Measurements from ENCODE around the gene RNF144B.
A peak's percentile ranks its signal among the peaks of the same experiment; 100 is the strongest.
"Not testable (repeated sequence)": the region's sequence is repeated elsewhere in the genome, so short reads cannot be mapped to it uniquely, and the experiment has no call there.

Gene RNF144B

GRCh38 chr6:18451756-18452155 is 64.6 kb downstream of the RNF144B start:
- no peak for DNase-seq

DNA sequence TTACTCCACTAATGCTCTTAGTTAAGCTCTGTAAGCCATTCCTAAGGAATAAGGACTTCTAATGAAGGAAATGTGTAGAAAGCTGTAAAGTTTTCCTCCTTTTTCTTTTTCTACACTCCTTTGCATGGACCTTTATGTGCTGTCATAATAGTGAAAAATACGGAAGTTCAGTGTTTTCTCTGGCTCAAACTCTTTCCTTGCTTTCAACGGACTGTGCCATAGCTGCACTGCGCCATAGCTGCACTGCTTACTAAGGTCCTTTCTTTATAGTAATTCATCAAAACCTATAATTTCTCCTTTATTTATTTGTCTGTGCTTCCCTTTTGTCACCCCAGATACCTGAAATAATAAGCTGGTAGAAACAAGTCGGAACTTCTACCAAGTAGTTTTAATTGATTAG is 67.3 kb downstream of the RNF144B start:
- DNase-seq, result no peak

- DNase-seq, result no peak
Measured at GRCh38 chr6:18457065-18457737, 70.1 kb downstream of the RNF144B start.

DNA sequence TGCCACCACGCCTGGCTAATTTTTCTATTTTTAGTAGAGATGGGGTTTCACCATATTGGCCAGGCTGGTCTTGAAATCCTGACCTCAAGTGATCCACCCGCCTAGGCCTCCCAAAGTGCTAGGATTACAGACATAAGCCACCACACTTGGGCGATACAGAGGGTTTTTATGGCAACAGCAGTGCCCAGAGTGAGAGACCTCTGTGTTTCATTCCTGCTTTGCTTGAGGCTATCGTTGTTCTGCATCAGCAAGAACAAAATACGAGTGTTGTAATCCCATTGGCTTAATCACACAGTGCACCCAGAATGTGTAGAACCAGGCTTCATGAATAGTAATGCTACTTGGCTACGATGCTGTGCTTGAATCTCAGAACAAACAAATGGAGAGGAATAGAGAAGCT is 70.9 kb downstream of the RNF144B start:
- not testable (repeated sequence) for DNase-seq

GRCh38 chr6:18463429-18463828 is 76.3 kb downstream of the RNF144B start:
- DNase-seq, result no peak

DNA sequence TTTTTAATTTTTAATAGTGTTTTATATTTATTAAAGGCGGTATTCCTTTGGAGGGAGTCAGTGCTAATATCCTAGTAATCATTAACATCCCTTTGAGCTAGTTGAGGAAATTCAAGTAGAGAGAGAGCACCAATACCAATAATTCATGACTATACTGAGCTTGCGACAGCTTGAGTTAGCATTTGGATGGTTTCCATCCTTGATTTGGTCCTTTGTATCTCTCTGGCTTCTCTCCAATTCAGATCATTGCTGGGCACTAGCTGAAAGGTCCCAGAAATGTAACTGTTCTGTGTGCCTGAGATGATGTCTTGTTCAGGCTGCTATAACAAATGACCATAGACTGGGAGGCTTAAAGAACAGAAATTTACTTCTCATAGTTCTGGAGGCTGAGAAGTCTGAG is 77.0 kb downstream of the RNF144B start:
- DNase-seq, result no peak

DNA sequence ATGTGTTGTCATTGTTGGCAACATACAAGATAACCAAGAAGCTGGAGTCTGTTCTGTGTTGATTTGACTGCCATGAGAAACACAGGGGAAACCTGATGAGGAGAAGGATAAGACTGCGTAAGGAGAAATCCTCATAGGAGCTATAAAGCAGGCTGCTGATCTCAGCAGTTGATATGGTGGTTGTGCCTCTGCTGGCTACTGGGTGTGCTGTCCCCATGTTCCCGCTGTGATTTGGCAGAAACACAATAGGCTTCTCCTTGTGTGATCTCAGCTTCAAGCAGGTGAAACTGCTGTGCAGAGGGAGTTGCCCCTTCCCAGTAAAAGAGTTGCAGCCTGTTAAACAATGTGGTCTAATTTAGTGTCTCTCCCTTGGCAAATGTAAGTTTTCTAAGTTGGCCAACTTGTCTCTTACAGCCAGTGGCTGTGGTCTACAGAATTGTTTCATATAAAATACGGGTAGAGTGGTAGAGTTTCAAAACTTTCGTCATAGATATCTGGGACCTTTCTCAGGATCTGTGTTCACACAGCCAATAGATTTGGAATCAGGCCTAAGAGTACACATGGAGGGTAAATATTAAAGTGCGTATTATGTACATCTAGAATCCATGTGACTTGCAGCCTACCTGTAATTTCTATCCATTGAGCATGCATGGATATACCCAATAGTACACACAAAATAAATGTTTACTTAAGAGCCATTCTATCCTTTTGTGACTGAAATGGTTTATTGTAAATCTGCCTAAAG is 78.4 kb downstream of the RNF144B start:
- DNase-seq, result no peak

GRCh38 chr6:18467741-18468502 is 80.8 kb downstream of the RNF144B start:
- DNase-seq, result no peak

- no peak for DNase-seq
Measured at GRCh38 chr6:18468503-18468843, 81.3 kb downstream of the RNF144B start.

DNA sequence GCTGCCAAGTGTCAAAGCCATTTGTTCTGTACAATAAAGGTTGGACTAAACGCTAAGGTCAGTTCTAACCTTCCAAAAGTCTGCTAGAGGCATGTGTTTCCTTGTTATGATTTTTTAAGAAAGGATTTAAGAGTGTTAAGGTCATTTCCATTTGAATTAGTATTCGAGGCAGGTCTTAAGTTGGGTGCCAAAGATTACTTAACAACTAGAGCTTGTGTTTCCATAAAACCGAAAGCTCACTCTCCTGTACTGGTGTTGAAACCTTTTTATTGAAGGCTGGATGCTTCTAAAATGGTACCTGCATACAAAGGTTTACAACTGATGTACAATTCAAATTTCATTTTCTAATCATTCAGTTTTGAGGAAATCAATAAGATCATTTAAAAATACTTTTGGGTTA is 82.4 kb downstream of the RNF144B start:
- DNase-seq, result no peak

DNA sequence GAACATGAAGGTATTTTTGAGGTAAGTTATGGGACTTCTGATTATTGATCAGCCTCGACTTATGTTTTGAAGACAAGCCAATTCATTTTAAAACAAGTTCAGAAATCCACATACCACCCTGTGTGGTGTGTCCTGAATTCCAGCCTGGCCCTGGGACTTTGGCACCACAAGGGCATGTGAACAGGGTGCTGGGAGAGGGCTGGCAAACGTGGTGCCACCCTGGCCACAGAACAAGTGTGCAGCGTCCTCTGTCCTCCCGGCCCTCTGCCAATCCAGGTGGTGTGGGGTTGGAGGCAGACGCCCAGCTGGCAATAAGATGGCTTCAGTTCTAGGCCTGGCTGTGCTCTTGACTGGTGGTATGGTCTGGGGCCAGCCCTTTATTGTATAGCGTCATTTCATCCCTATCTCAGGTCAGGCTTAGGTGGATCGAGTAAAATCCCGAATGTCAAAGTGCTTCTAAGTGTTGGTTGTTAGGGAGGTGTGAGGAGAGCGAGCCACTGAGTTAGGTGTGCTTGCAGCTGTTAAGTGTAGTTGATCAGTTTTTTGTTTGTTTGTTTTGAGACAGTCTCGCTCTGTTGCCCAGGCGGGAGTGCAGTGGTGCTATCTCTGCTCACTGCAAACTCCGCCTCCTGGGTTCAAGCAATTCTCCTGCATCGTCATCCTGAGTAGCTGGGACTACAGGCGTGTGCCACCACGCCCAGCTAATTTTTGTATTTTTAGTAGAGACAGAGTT is 84.2 kb downstream of the RNF144B start:
- DNase-seq, result no peak

DNA sequence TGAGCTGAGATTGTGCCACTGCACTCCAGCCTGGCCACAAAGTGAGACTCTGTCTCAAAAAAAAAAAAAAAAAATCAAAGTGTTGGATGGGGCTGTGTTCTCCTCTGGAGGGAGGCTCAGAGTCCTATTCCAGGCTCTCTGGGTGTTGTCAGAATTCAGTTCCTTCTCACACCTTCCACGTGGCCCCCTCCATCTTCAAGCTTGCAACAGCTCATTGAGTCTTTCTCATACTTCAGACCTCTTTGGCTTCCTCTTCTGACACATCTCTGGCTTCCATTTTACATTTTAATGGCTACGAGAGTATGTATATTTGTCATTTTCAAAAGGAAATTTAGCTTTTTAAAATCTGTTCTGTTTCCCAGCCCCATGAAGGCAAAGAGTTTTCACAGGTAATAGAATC is 85.8 kb downstream of the RNF144B start:
- no peak for DNase-seq

DNA sequence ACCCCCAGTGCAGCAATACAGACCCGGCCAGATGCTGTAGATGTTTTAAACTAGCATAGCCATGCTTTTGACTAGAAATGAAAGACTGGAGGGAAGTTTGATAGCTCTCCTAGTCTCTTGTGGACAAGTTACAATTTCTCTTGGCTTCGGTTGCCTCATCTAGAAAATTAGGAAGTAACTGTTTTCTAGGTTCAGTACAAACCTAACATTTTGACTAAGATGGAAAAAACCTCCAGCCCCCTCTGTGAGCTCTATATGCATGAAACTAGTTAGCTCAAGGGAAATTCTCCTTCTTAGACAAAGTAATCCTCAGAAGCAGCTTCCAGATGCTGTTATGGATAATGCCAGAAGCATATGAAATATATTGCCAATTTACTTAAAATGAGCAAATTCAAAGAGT is 86.6 kb downstream of the RNF144B start:
- DNase-seq, result no peak

DNA sequence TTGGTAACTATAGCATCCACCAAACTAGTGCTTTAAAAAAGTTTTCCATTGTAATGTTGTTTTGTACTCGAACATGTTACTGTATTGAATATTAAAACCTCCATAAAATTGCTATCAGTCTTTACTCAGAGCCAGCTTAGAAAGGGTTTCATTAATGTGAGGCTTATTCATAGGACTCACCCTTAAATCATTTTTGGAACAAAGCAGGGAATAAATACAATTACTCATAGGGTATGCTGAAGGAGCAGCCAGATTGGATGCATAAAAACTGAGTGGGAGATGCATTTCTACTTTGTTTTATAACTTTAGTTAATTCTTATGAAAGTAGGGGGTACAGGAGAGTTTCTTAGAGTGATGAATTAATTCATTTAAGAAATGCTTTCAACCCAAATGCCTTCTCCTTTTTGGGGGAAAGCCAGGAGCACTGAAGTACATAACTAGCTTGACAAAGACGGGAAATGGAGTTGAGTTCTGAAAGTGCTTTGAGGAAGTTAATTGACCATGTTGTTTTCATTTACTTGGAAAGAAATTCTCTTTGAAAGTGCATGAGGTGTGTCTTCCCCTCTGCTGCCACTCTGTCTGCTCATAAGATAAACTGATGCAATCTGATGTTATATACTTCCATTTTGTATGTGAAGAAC is 90.3 kb downstream of the RNF144B start:
- DNase-seq, result no peak

- no peak for DNase-seq
Measured at GRCh38 chr6:18478610-18479009, 91.5 kb downstream of the RNF144B start.

DNA sequence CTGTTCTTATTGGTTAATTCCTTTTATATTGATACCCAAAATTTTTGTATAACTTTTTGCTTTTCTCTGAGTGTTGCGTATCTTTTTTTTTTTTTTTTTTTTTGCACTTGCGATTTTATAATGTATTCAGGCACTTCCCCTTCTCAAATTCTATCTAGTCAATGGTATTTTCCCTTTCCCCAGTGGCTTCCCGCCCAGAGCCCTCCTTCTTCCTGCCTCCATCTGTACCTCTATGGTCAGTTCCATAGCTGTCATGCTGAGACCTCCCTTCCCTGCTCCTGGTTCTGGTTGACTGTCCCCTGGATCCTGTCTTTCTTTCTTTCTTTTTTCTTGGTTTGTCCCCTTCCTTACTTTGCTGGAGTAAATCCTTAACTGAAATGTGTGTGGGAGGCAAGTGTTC is 94.7 kb downstream of the RNF144B start:
- no peak for DNase-seq

GRCh38 chr6:18485660-18486435 is 98.7 kb downstream of the RNF144B start:
- peak; percentile 57 for DNase-seq

DNA sequence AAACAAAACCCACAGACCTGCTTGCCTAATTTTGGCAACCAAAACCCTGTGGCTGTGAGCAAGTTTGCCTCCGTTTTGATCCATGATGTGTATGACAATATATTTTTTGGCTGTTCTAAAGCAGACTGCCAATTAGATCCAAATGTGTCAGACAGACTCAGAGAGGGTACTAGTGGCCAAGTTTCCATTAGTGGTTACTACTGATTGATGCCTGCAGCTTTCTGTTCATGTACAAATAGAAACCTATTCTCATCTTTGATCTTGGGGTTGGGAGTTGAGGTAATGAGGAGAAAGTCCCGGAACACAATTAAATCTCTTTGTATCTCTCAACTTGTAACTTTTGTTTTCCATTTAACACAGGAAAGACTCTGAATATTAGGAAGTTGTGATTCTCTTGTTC is 100.9 kb downstream of the RNF144B start:
- no peak for DNase-seq

GRCh38 chr6:18488526-18489270 is 101.5 kb downstream of the RNF144B start:
- DNase-seq, result no peak

- DNase-seq, result no peak
Measured at GRCh38 chr6:18489335-18489734, 102.2 kb downstream of the RNF144B start.

- no peak for DNase-seq
Measured at GRCh38 chr6:18491308-18492045, 104.3 kb downstream of the RNF144B start.

Measured in activated CD4-positive, alpha-beta T cell treated with anti-CD3 and anti-CD28 coated beads, Interleukin-10, Interleukin-2, amounts not matched to agents 100 ng/mL and 50 ng/mL, durations not matched to agents 16 hours and 8 hours (primary cell).